Stimulated activated CD8-positive, alpha-beta memory T cell treated with anti-CD3 and anti-CD28 coated beads, Interleukin-12 subunit alpha, Interleukin-12 subunit beta, amount 100 ng/mL, for 24 hours (primary cell): ENCODE data around the gene LRP1-AS.

Experiments used
- DNase-seq: peaks from one replicate; pipeline ENCODE4 v3.0.0-alpha.2; 2020; ENCODE audit errors: extremely low read depth

Gene LRP1-AS

GRCh38 chr12:57180321-57180989 is 33.0 kb upstream of the LRP1-AS start:
- DNase-seq: no peak

GRCh38 chr12:57179331-57180086 is 32.1 kb upstream of the LRP1-AS start:
- no peak for DNase-seq

GRCh38 chr12:57178213-57178612 is 30.8 kb upstream of the LRP1-AS start:
- no peak for DNase-seq

- DNase-seq: no peak
These were observed 29.9 kb upstream of the LRP1-AS start for GRCh38 chr12:57177354-57177753.

GRCh38 chr12:57176846-57177245 is 29.4 kb upstream of the LRP1-AS start:
- no peak for DNase-seq

- DNase-seq: no peak
These were observed 28.7 kb upstream of the LRP1-AS start for GRCh38 chr12:57176139-57176477.

GRCh38 chr12:57175428-57176138 is 28.2 kb upstream of the LRP1-AS start:
- no peak for DNase-seq

- DNase-seq: no peak
These were observed 26.3 kb upstream of the LRP1-AS start for GRCh38 chr12:57173683-57174082.

GRCh38 chr12:57173089-57173488 is 25.7 kb upstream of the LRP1-AS start:
- no peak for DNase-seq

GRCh38 chr12:57171668-57172067 is 24.2 kb upstream of the LRP1-AS start:
- no peak for DNase-seq

- no peak for DNase-seq
These were observed 23.5 kb upstream of the LRP1-AS start for GRCh38 chr12:57170927-57171326.

- DNase-seq: no peak
These were observed 23.0 kb upstream of the LRP1-AS start for GRCh38 chr12:57170408-57170807.

GRCh38 chr12:57169969-57170368 is 22.6 kb upstream of the LRP1-AS start:
- DNase-seq: no peak

- DNase-seq: no peak
These were observed 21.8 kb upstream of the LRP1-AS start for GRCh38 chr12:57169046-57169795.

- no peak for DNase-seq
These were observed 20.6 kb upstream of the LRP1-AS start for GRCh38 chr12:57168058-57168457.

GRCh38 chr12:57166971-57167371 is 19.6 kb upstream of the LRP1-AS start:
- no peak for DNase-seq

- no peak for DNase-seq
These were observed 18.3 kb upstream of the LRP1-AS start for GRCh38 chr12:57165741-57166140.

- DNase-seq: no peak
These were observed 17.7 kb upstream of the LRP1-AS start for GRCh38 chr12:57164966-57165625.

- DNase-seq: no peak
These were observed 17.0 kb upstream of the LRP1-AS start for GRCh38 chr12:57164454-57164853.

GRCh38 chr12:57162553-57163125 is 15.2 kb upstream of the LRP1-AS start:
- no peak for DNase-seq

- no peak for DNase-seq
These were observed 14.1 kb upstream of the LRP1-AS start for GRCh38 chr12:57161491-57161890.
